ENCODE results near the gene GOLGA8M.
"Not testable (repeated sequence)": the region's sequence is repeated elsewhere in the genome, so short reads cannot be mapped to it uniquely, and the experiment has no call there.

GOLGA8M gene, protein sequence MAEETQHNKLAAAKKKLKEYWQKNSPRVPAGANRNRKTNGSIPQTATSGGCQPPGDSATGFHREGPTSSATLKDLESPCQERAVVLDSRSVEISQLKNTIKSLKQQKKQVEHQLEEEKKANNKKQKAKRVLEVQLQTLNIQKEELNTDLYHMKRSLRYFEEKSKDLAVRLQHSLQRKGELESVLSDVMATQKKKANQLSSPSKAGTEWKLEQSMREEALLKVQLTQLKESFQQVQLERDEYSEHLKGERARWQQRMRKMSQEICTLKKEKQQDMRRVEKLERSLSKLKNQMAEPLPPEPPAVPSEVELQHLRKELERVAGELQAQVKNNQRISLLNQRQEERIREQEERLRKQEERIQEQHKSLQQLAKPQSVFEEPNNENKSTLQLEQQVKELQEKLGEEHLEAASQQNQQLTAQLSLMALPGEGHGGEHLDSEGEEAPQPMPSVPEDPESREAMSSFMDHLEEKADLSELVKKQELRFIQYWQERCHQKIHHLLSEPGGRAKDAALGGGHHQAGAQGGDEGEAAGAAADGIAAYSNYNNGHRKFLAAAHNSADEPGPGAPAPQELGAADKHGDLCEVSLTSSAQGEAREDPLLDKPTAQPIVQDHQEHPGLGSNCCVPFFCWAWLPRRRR

GRCh38 chr15:28712270-28712669 lies at the start of gene GOLGA8M:
GOLGA8M (minus strand) TSS chr15:28712421; CDS start chr15:28712323, 98 bp downstream.
- not testable (repeated sequence) for H3K27me3 ChIP-seq (ENCODE audit: low read depth, low read length); H3K36me3 ChIP-seq (ENCODE audit: control insufficient read depth in 1 of 2, insufficient read depth in 2 of 2, low read length in 2 of 2); H3K9me3 ChIP-seq (ENCODE audit: control insufficient read depth in 1 of 2, low read length in 2 of 2); H3K4me1 ChIP-seq (ENCODE audit: control insufficient read depth in 1 of 2, insufficient read depth in 2 of 2, low read length in 2 of 2); H3K4me3 ChIP-seq (ENCODE audit: low read depth in 1 of 2, low read length in 2 of 2); H3K27ac ChIP-seq (ENCODE audit: low read length)

- not testable (repeated sequence) for H3K27me3 ChIP-seq (ENCODE audit: low read depth, low read length); H3K9me3 ChIP-seq (ENCODE audit: control insufficient read depth in 1 of 2, low read length in 2 of 2)
Measured at GRCh38 chr15:28742890-28743289, 30.7 kb upstream of the GOLGA8M start.

DNA sequence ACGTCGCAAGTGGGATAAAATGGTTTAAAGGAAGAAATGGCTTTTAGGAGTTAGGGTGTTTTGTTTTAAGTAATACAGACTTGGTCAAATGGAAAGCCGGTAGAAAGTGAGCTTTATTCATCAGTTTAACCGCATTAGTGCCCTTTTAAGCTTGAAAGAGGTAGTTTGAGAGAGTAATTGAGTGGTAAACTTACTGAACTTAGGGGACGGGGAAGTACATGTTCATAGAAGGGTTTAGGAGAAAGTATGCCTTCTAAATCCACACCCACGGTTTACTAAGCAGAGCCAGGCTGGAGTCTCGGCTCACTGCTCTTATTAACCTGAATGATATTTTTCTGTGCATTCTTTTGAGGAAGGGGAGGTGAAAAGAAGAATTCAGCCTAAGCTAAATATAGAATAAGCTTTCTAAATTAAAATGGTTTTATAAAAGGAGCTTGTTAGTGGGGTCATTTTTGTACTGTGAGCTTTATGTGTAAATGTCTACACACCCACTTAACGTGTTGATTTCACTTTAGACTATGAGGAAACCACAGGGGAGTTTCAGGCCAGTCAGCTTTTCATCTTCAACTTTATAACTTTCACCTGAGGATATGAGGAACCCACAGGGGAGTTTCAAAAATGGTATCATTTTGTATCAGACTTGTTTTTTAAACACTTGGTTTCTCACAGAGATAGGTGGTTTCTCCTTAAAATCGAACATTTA lies 26.5 kb upstream of the GOLGA8M start:
- not testable (repeated sequence) for H3K4me1 ChIP-seq (ENCODE audit: control insufficient read depth in 1 of 2, insufficient read depth in 2 of 2, low read length in 2 of 2); H3K9me3 ChIP-seq (ENCODE audit: control insufficient read depth in 1 of 2, low read length in 2 of 2); H3K27me3 ChIP-seq (ENCODE audit: low read depth, low read length); H3K27ac ChIP-seq (ENCODE audit: low read length); H3K36me3 ChIP-seq (ENCODE audit: control insufficient read depth in 1 of 2, insufficient read depth in 2 of 2, low read length in 2 of 2)
- H3K4me3 ChIP-seq (ENCODE audit: low read depth in 1 of 2, low read length in 2 of 2) = peak overlapping the region in 1 of 2 donors; percentile 48

More at GRCh38 chr15:28742890-28743289, 30.7 kb upstream of the GOLGA8M start:
- H3K4me3 ChIP-seq (ENCODE audit: low read depth in 1 of 2, low read length in 2 of 2); H3K4me1 ChIP-seq (ENCODE audit: control insufficient read depth in 1 of 2, insufficient read depth in 2 of 2, low read length in 2 of 2); H3K27ac ChIP-seq (ENCODE audit: low read length); H3K36me3 ChIP-seq (ENCODE audit: control insufficient read depth in 1 of 2, insufficient read depth in 2 of 2, low read length in 2 of 2): not testable (repeated sequence)

DNA sequence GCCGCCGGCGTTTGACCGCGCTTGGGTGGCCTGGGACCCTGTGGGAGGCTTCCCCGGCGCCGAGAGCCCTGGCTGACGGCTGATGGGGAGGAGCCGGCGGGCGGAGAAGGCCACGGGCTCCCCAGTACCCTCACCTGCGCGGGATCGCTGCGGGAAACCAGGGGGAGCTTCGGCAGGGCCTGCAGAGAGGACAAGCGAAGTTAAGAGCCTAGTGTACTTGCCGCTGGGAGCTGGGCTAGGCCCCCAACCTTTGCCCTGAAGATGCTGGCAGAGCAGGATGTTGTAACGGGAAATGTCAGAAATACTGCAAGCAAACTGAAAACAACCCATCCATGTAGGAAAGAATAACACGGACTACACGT lies 26.0 kb upstream of the GOLGA8M start:
- peak overlapping the region in 1 of 2 donors; percentile 48 for H3K4me3 ChIP-seq (ENCODE audit: low read depth in 1 of 2, low read length in 2 of 2)
- H3K9me3 ChIP-seq (ENCODE audit: control insufficient read depth in 1 of 2, low read length in 2 of 2); H3K27ac ChIP-seq (ENCODE audit: low read length); H3K36me3 ChIP-seq (ENCODE audit: control insufficient read depth in 1 of 2, insufficient read depth in 2 of 2, low read length in 2 of 2); H3K27me3 ChIP-seq (ENCODE audit: low read depth, low read length); H3K4me1 ChIP-seq (ENCODE audit: control insufficient read depth in 1 of 2, insufficient read depth in 2 of 2, low read length in 2 of 2): not testable (repeated sequence)

GRCh38 chr15:28737521-28738199 lies 25.4 kb upstream of the GOLGA8M start:
- not testable (repeated sequence) for H3K27ac ChIP-seq (ENCODE audit: low read length)
- H3K4me3 ChIP-seq (ENCODE audit: low read depth in 1 of 2, low read length in 2 of 2) = peak overlapping the region in 1 of 2 donors; percentile 52

GRCh38 chr15:28728061-28728460 lies 15.8 kb upstream of the GOLGA8M start:
- H3K4me1 ChIP-seq (ENCODE audit: control insufficient read depth in 1 of 2, insufficient read depth in 2 of 2, low read length in 2 of 2); H3K9me3 ChIP-seq (ENCODE audit: control insufficient read depth in 1 of 2, low read length in 2 of 2); H3K36me3 ChIP-seq (ENCODE audit: control insufficient read depth in 1 of 2, insufficient read depth in 2 of 2, low read length in 2 of 2): not testable (repeated sequence)

More at GRCh38 chr15:28737521-28738199, 25.4 kb upstream of the GOLGA8M start:
- not testable (repeated sequence) for H3K9me3 ChIP-seq (ENCODE audit: control insufficient read depth in 1 of 2, low read length in 2 of 2); H3K4me1 ChIP-seq (ENCODE audit: control insufficient read depth in 1 of 2, insufficient read depth in 2 of 2, low read length in 2 of 2); H3K27me3 ChIP-seq (ENCODE audit: low read depth, low read length); H3K36me3 ChIP-seq (ENCODE audit: control insufficient read depth in 1 of 2, insufficient read depth in 2 of 2, low read length in 2 of 2)

GRCh38 chr15:28727026-28727425 lies 14.8 kb upstream of the GOLGA8M start:
- H3K4me3 ChIP-seq (ENCODE audit: low read depth in 1 of 2, low read length in 2 of 2); H3K27me3 ChIP-seq (ENCODE audit: low read depth, low read length); H3K36me3 ChIP-seq (ENCODE audit: control insufficient read depth in 1 of 2, insufficient read depth in 2 of 2, low read length in 2 of 2); H3K27ac ChIP-seq (ENCODE audit: low read length); H3K9me3 ChIP-seq (ENCODE audit: control insufficient read depth in 1 of 2, low read length in 2 of 2); H3K4me1 ChIP-seq (ENCODE audit: control insufficient read depth in 1 of 2, insufficient read depth in 2 of 2, low read length in 2 of 2): not testable (repeated sequence)

More at GRCh38 chr15:28728061-28728460, 15.8 kb upstream of the GOLGA8M start:
- H3K27me3 ChIP-seq (ENCODE audit: low read depth, low read length); H3K4me3 ChIP-seq (ENCODE audit: low read depth in 1 of 2, low read length in 2 of 2); H3K27ac ChIP-seq (ENCODE audit: low read length): not testable (repeated sequence)

GRCh38 chr15:28726102-28726501 lies 13.9 kb upstream of the GOLGA8M start:
- no peaks in the 10 kb centered on the region for H3K27me3 ChIP-seq (ENCODE audit: low read depth, low read length)
- H3K4me3 ChIP-seq (ENCODE audit: low read depth in 1 of 2, low read length in 2 of 2) = no peak overlapping the region
- H3K27ac ChIP-seq (ENCODE audit: low read length) = no peak overlapping the region
- no peaks in the 10 kb centered on the region for H3K4me1 ChIP-seq (ENCODE audit: control insufficient read depth in 1 of 2, insufficient read depth in 2 of 2, low read length in 2 of 2)
- no peaks in the 10 kb centered on the region for H3K36me3 ChIP-seq (ENCODE audit: control insufficient read depth in 1 of 2, insufficient read depth in 2 of 2, low read length in 2 of 2)
- no peaks in the 10 kb centered on the region for H3K9me3 ChIP-seq (ENCODE audit: control insufficient read depth in 1 of 2, low read length in 2 of 2)

DNA sequence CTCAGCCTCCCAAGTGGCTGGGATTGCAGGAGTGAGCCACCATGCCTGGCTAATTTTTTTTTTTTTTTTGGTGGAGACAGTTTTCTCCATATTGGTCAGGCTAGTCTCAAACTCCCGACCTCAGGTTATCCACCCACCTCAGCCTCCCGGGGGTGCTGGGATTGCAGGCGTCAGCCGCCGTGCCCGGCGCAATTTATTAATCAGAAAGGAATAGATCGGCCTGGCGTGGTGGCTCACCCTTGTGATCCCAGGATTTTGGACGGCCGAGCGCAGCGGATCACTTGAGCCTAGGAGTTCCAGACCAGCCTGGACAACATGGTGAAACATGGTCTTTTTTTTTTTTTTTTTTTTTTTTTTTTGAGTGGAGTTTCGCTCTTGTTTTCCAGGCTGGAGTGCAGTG lies 13.3 kb upstream of the GOLGA8M start:
- H3K4me1 ChIP-seq (ENCODE audit: control insufficient read depth in 1 of 2, insufficient read depth in 2 of 2, low read length in 2 of 2) = no peaks in the 10 kb centered on the region
- no peaks in the 10 kb centered on the region for H3K36me3 ChIP-seq (ENCODE audit: control insufficient read depth in 1 of 2, insufficient read depth in 2 of 2, low read length in 2 of 2)
- H3K4me3 ChIP-seq (ENCODE audit: low read depth in 1 of 2, low read length in 2 of 2) = no peak overlapping the region
- H3K9me3 ChIP-seq (ENCODE audit: control insufficient read depth in 1 of 2, low read length in 2 of 2) = no peaks in the 10 kb centered on the region
- H3K27me3 ChIP-seq (ENCODE audit: low read depth, low read length) = no peaks in the 10 kb centered on the region
- no peak overlapping the region for H3K27ac ChIP-seq (ENCODE audit: low read length)

DNA sequence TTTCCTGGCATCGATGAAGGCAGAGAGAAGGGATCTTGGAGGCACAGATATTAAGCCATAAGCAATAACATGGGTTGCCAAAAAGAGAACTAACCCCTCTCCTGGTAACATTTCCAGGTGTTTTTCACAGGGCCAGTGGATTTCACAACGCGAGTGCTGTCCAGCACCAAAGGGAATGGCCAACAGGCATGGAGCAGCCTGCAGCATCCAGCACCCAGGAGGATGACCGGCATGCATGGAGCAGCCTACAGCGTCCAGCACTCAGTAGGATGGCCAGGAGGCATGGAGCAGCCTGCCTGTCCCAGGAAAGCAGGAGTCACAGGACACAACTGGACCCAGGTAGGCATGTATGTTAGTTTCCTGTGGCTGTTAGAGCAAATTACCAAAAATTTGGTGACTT lies 11.8 kb upstream of the GOLGA8M start:
- H3K4me1 ChIP-seq (ENCODE audit: control insufficient read depth in 1 of 2, insufficient read depth in 2 of 2, low read length in 2 of 2); H3K27ac ChIP-seq (ENCODE audit: low read length); H3K9me3 ChIP-seq (ENCODE audit: control insufficient read depth in 1 of 2, low read length in 2 of 2); H3K36me3 ChIP-seq (ENCODE audit: control insufficient read depth in 1 of 2, insufficient read depth in 2 of 2, low read length in 2 of 2); H3K4me3 ChIP-seq (ENCODE audit: low read depth in 1 of 2, low read length in 2 of 2); H3K27me3 ChIP-seq (ENCODE audit: low read depth, low read length): not testable (repeated sequence)

DNA sequence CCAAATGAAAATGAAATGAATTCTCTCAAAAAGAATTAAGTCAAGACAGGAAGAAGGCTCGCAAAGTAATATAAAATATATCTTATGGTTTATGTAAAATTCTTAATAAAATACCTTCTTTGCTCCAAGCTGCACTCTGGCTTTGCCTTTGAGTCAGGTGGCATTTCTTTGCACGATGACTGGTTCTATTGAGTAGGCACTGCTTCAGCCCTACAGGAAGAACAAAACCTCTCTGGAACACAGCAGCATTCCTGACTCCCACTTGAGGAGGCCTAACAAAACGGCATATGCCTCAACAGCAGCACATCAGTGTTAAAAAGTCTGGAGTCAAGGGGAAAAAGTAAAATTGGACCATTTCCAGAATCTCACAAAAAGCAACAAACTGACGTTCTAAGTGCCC lies 7.4 kb upstream of the GOLGA8M start:
- H3K9me3 ChIP-seq (ENCODE audit: control insufficient read depth in 1 of 2, low read length in 2 of 2); H3K36me3 ChIP-seq (ENCODE audit: control insufficient read depth in 1 of 2, insufficient read depth in 2 of 2, low read length in 2 of 2); H3K27ac ChIP-seq (ENCODE audit: low read length); H3K27me3 ChIP-seq (ENCODE audit: low read depth, low read length); H3K4me3 ChIP-seq (ENCODE audit: low read depth in 1 of 2, low read length in 2 of 2); H3K4me1 ChIP-seq (ENCODE audit: control insufficient read depth in 1 of 2, insufficient read depth in 2 of 2, low read length in 2 of 2): not testable (repeated sequence)

All from muscle layer of duodenum (tissue), 2 donors.